Upper lobe of right lung (tissue), 1 donor: Measurements from ENCODE around the gene SHC2. TPM values are rescaled to one million over a fixed set of nuclear protein-coding genes. Genes with fewer than 3 reads are reported as not detected.
A peak's percentile ranks its signal among the peaks of the same experiment; 100 is the strongest.

Source experiments
- ATAC-seq: fragments of 200-7000 bp; cut with Tn5 transposase; one replicate; pipeline ENCODE4 v1.9.1; 2020; ENCODE audit warnings: mild to moderate bottlenecking, moderate library complexity
- DNase-seq: peaks from one replicate; pipeline ENCODE4 v3.0.0-alpha.2; 2020
- H3K27ac ChIP-seq: fragments of 200-600 bp; one replicate; pipeline ENCODE4 v1.8.0; 2022
- H3K27me3 ChIP-seq: fragments of 200-600 bp; one replicate; pipeline ENCODE4 v1.8.0; 2022; ENCODE audit warnings: mild to moderate bottlenecking
- H3K36me3 ChIP-seq: fragments of 200-600 bp; one replicate; pipeline ENCODE4 v1.8.0; 2022
- H3K4me1 ChIP-seq: fragments of 200-600 bp; one replicate; pipeline ENCODE4 v1.8.0; 2022
- H3K4me3 ChIP-seq: fragments of 200-600 bp; one replicate; pipeline ENCODE4 v1.8.0; 2022; ENCODE audit warnings: mild to moderate bottlenecking
- H3K9me3 ChIP-seq: fragments of 200-600 bp; one replicate; pipeline ENCODE4 v1.8.0; 2022
- intact Hi-C: fragments of 100-400 bp; cut with DNase I; formaldehyde crosslinking; loops from one replicate; pipeline ENCODE4 v1.11.0; 2022
- total RNA-seq: library from RNA; stranded (reverse); fragmentation: NEBNext Ultra II Directional; extraction: Animal tissue kit (Norgen Biotek cat#: 25700); gene quantifications from one replicate; pipeline ENCODE4 v1.2.1, GENCODE V29; 2021
- TF ChIP-seq, protein P1 (sequence below): fragments of 200-600 bp; IDR thresholded peaks from one replicate; pipeline ENCODE4 v1.8.0; 2022; ENCODE audit warnings: antibody characterized with exemption
- donor health status: DM: no; HTN: yes; CAD: no; lungs with severe emphysema.

Gene SHC2
- total RNA-seq, 1 donor from 2014 or later = 37.8 TPM

DNA sequence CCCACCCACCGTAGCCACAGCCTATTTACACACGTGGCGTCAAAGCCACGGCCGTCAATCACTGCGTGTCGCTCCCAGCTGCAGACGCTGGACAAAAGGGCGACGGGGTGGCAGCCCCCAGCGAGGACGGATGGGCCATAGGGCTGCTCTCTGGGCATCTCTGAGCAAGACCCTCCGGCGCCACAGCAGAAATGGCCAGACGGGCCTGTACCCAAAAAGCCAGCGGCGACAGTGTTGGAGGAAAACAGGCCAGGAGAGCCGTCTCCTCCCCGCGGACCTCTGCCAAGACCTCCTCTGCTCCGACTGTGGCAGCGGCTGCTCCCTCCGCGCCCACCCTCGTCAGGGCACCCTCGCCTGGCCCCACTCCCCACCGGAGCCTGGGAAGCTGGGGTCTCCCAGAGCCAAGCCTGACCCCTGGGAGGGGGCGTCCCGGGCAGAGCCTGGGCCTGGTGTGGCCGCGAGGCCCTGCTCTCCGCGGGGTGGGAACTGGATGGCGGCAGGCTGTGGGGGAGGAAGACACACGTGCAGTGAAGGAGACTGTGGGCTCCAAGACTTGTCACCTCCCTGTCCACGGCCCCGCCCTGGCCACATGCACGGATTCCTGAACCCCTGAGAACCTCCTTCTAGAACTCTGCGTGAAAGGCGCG, 54.6 kb downstream of the SHC2 start:
- no peak overlapping the region for H3K27ac ChIP-seq
- H3K4me1 ChIP-seq = peaks cover 13% of the 10 kb centered on the region
- no peak for ATAC-seq
- H3K4me3 ChIP-seq = no peak overlapping the region
- intact Hi-C loops = no loop called here
- H3K9me3 ChIP-seq = no peaks in the 10 kb centered on the region
- peaks cover 30% of the 10 kb centered on the region for H3K27me3 ChIP-seq
- H3K36me3 ChIP-seq = no peaks in the 10 kb centered on the region
- TF ChIP-seq, protein P1, sequence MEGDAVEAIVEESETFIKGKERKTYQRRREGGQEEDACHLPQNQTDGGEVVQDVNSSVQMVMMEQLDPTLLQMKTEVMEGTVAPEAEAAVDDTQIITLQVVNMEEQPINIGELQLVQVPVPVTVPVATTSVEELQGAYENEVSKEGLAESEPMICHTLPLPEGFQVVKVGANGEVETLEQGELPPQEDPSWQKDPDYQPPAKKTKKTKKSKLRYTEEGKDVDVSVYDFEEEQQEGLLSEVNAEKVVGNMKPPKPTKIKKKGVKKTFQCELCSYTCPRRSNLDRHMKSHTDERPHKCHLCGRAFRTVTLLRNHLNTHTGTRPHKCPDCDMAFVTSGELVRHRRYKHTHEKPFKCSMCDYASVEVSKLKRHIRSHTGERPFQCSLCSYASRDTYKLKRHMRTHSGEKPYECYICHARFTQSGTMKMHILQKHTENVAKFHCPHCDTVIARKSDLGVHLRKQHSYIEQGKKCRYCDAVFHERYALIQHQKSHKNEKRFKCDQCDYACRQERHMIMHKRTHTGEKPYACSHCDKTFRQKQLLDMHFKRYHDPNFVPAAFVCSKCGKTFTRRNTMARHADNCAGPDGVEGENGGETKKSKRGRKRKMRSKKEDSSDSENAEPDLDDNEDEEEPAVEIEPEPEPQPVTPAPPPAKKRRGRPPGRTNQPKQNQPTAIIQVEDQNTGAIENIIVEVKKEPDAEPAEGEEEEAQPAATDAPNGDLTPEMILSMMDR = no peak
- DNase-seq = peak; percentile 63

DNA sequence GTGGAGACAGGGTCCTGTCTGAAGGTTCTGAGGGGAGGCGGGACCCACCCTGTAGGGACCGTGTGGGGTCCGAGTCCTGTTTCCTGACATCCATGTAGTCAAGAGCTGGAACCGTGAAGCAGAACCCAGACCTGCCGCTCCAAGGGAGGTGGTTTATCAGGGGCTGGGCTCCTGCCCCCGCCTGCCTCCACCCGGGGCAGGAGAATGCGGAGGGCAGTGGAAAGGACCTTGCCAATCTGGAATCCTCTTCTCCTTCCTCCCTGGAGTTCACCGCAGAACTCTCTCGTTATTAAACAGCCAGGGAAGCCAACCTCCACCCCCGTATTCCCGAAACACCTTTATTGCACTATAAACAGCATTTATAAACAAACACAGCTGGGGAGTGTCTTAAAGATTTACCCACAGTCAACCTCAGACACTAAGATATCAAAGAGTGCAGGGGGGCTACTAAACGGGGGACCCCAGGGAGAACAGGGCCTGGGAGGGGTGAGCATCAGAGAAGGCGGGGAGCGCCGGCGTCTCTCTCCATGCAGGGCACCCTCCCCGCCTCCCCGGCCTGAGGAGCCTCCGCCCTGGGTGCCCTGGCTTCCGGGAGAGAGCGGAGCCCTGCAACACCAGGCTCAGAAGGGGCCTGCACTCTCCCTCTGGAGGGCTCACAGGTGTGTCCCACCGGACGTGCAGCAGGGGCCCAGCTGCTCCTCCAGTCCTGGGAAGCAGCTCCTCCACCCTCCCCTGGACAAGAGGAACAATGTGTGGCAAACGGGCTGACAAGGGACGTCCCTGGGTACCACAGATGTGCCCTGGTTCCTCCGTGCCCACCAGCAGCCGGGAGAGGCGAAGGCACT, 55.5 kb downstream of the SHC2 start:
- H3K36me3 ChIP-seq = no peaks in the 10 kb centered on the region
- intact Hi-C loops = no loop called here
- TF ChIP-seq, protein P1 = no peak
- H3K4me1 ChIP-seq = peaks cover 13% of the 10 kb centered on the region
- peaks cover 30% of the 10 kb centered on the region for H3K27me3 ChIP-seq
- H3K4me3 ChIP-seq = no peak overlapping the region
- no peak overlapping the region for H3K27ac ChIP-seq
- ATAC-seq = no peak
- H3K9me3 ChIP-seq = no peaks in the 10 kb centered on the region
- peak; percentile 60 for DNase-seq

DNA sequence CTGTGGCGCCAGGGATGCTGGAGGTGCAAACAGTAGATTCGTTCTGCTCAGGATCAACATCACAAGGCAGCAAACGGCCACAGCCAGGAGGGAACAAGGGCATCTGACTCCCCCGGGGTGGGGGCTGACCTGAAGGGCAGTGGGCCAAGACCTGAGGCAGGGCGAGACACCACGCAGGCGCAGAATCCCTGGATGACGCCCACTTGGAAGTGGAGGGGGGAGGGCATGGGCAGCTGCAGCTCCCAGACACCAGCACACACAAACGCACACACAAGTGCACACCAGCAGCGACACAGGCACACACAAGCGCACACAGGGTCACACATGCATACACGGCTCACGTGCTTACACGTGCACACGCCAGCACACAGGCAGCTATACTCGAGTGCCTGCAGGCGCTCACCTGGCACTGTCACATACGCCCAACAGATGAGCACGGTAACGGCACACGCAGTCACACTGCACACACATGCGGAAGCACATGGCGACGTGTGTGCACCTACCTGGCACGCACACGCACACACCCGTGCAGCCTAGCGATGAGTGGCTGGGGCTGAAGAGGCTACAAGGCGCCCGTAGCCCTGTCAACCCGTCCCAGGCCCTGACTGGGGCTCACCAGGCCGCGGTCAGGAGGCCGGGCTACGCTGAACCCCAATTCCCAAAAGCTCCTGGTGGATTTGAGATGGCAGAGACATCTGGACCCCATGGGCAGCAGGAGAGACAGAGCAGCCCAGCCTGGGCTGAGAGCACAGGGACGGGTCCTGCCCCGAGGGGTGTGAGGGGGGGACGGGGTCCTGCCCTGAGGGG, 57.4 kb downstream of the SHC2 start:
- ATAC-seq = no peak
- Histone ChIP-seq H3K36me3 (no peaks in the 10 kb centered on the region), H3K9me3 (no peaks in the 10 kb centered on the region), H3K4me1 (peaks cover 2% of the 10 kb centered on the region), H3K4me3 (no peak overlapping the region), H3K27ac (no peak overlapping the region), H3K27me3 (peaks cover 22% of the 10 kb centered on the region)
- intact Hi-C loops = no loop called here
- TF ChIP-seq, protein P1 = no peak
- peak; percentile 51 for DNase-seq

DNA sequence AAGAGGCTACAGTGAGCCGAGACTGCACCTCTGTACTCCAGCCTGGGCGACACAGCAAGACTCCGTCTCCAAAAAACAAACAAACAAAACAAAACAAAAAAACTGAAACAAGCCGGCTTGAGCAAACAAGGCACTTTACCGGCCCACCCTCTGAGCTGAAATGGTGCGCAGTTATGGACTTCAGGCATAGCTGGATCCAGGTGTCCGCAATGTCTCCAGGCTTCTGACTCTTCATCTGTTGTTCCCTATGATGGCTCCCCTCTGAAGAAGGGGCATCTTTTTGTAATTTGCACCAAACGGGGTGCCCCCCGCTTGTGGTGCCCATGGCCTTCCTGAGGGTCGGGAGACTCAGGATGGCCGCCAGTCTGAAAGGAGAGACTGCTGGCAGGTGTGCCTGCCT, 58.0 kb downstream of the SHC2 start:
- H3K27ac ChIP-seq = no peak overlapping the region
- DNase-seq = no peak
- H3K36me3 ChIP-seq = no peaks in the 10 kb centered on the region
- ATAC-seq = no peak
- H3K4me1 ChIP-seq = no peaks in the 10 kb centered on the region
- TF ChIP-seq, protein P1 = no peak
- intact Hi-C loops = no loop called here
- peaks cover 16% of the 10 kb centered on the region for H3K27me3 ChIP-seq
- H3K9me3 ChIP-seq = no peaks in the 10 kb centered on the region
- no peak overlapping the region for H3K4me3 ChIP-seq

DNA sequence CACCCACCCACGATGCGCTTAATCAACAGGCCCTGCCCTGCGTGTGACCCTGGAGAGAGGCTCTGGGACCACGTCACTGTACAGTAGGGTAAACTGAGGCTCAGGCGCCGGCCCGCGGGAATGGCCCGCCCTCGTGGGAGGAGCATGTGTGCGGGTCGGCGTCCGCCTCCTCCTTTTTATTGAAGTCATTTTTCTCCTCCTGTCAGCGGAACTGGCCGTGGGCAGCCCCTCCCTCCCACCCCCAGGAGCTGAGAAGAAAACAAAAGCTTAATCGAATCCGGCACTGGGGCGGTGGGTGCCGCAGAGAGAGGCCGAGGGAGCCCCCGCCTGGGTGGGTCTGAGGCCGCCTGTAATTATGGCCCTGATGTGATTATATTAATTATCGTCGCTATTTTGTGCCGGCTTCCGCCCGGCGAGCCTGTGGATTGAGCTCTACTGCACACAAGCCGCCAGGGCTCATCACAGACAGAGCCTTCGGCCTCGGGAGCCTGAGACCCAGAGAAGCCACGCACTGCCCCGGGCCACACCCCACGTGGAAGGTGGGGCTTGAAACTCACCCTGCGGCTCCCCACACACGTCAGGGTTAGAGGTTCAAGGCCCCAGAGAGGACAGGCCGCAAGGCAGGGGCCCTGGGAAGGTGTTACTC, 58.8 kb downstream of the SHC2 start:
- Histone ChIP-seq H3K9me3 (no peaks in the 10 kb centered on the region), H3K27ac (no peak overlapping the region), H3K27me3 (peaks cover 13% of the 10 kb centered on the region), H3K4me3 (no peak overlapping the region), H3K36me3 (no peaks in the 10 kb centered on the region), H3K4me1 (no peaks in the 10 kb centered on the region)
- DNase-seq (peak; percentile 54), ATAC-seq (no peak)
- intact Hi-C loops = no loop called here
- TF ChIP-seq, protein P1 = no peak
